Right lobe of liver (tissue), 6 donors: ENCODE data around the gene REST. TPM values are rescaled to one million over a fixed set of nuclear protein-coding genes. Genes with fewer than 3 reads are reported as not detected.
A peak's percentile ranks its signal among the peaks of the same experiment; 100 is the strongest.

ENCODE experiments used
- ATAC-seq, 4 donors: fragments of 200-7000 bp; cut with Tn5 transposase; one replicate each; pipeline ENCODE4 v1.9.1; 2020; ENCODE audit warnings: mild to moderate bottlenecking in 4 of 4, moderate library complexity in 4 of 4
- DNase-seq, 3 donors: peaks; one replicate each; pipeline ENCODE4 v3.0.0-alpha.2; 2020
- H3K27ac ChIP-seq, 3 donors: fragments of 200-600 bp; one replicate each; pipeline ENCODE4 v1.8.0; 2022
- H3K27me3 ChIP-seq, 2 donors: fragments of 200-600 bp; one replicate each; pipeline ENCODE4 v1.8.0; 2022
- H3K36me3 ChIP-seq, 4 donors: fragments of 200-600 bp; sonication (generic) in 1 of 4; one replicate each; pipeline versions ENCODE4 v1.5.1 to v1.8.0; 2017 to 2022; ENCODE audit warnings: control low read depth in 1 of 4
- H3K4me1 ChIP-seq, 4 donors: fragments of 200-600 bp; sonication (generic) in 1 of 4; one replicate each; pipeline versions ENCODE4 v1.5.1 to v1.8.0; 2017 to 2022; ENCODE audit warnings: control low read depth in 1 of 4
- H3K4me3 ChIP-seq, 3 donors: fragments of 200-600 bp; one replicate each; pipeline ENCODE4 v1.8.0; 2022
- H3K9me3 ChIP-seq, 4 donors: fragments of 200-600 bp; sonication (generic) in 1 of 4; one replicate each; pipeline versions ENCODE4 v1.5.1 to v1.8.0; 2017 to 2022; ENCODE audit warnings: control low read depth in 1 of 4
- CTCF ChIP-seq, 4 donors: fragments of 200-600 bp in 3 of 4; fragments of 450-650 bp in 1 of 4; IDR thresholded peaks; one replicate each; pipeline versions ENCODE4 v1.5.1 to v1.8.0; 2016 to 2022; ENCODE audit warnings: antibody characterized with exemption in 4 of 4, mild to moderate bottlenecking in 2 of 4
- POLR2A ChIP-seq: fragments of 450-650 bp; IDR thresholded peaks from one replicate; pipeline ENCODE4 v1.6.1; 2017; ENCODE audit warnings: antibody characterized with exemption, mild to moderate bottlenecking
- WGBS: methylation state at CpG from one replicate; pipeline ENCODE4 v1.1.6; 2018; ENCODE audit warnings: low coverage, low lambda C conversion rate; ENCODE audit not compliant: insufficient coverage; ENCODE audit errors: missing lambda C conversion rate; 5-methylcytosine and 5-hydroxymethylcytosine counted together
- intact Hi-C, 2 donors: fragments of 100-400 bp; cut with DNase I; formaldehyde crosslinking; loops; one replicate each; pipeline versions ENCODE4 v1.11.2 to v1.14.1; 2022
- total RNA-seq, 6 experiments: library from RNA; depleted of rRNA in 2 of 6; stranded (reverse); fragments of >200 nt in 2 of 6; fragmentation: NEBNext Ultra II Directional in 3 of 6; extraction: Animal tissue kit (Norgen Biotek cat#: 25700) in 3 of 6; gene quantifications; one replicate each; pipeline versions ENCODE4 v1.1.0 to v1.2.4, GENCODE V29; 2016 to 2023
- donor health status: DM: no; HTN: yes; CAD: no.
- donor health status: DM: no; HTN: no; CAD: no.
- donor health status: DM: no; HTN: no; CAD: no.
- donor health status: DM: no; HTN: yes; CAD: no.
- donor health status: DM: no; HTN: yes; CAD: no.

The REST gene
- total RNA-seq, 6 experiments from 2014 or later, result 10.6 to 19.3 (median 16.4) TPM

GRCh38 chr4:56906489-56907393 is 959 bp upstream of the REST start:
- Histone ChIP-seq H3K4me1 (peaks cover 0 to 17% (median 0%) of the 10 kb centered on the region in 4 donors), H3K9me3 (no peaks in the 10 kb centered on the region), H3K4me3 (peak overlapping the region; percentile 79 to 96 (median 91)), H3K27ac (no peak overlapping the region), H3K27me3 (no peaks in the 10 kb centered on the region), H3K36me3 (peaks cover 0 to 6% (median 0%) of the 10 kb centered on the region in 4 donors)
- intact Hi-C loops, result no loop called here
- peak in 2 of 3 donors; percentile 24 to 46 for DNase-seq
- no peak for ATAC-seq
- WGBS, result 20% methylated on average over 19 of the region's 19 CpGs
- TF ChIP-seq POLR2A (no peak), CTCF (IDR thresholded peaks at IDR 0.05) (no peak)

- H3K27me3 ChIP-seq, result no peaks in the 10 kb centered on the region
- DNase-seq, result peak; percentile 74 to 83 (median 77)
- intact Hi-C loops, result no loop called here
- H3K4me1 ChIP-seq, result peaks cover 0 to 17% (median 3%) of the 10 kb centered on the region in 4 donors
- WGBS, result 0% methylated on average over 1 of the region's 110 CpGs
- H3K9me3 ChIP-seq, result no peaks in the 10 kb centered on the region
- TF ChIP-seq CTCF (IDR thresholded peaks at IDR 0.05) (peak in 1 of 4 donors; percentile 25), POLR2A (peak; percentile 48)
- H3K27ac ChIP-seq, result peak overlapping the region; percentile 73 to 94 (median 79)
- ATAC-seq, result peak; percentile 69 to 78 (median 74)
- H3K4me3 ChIP-seq, result peak overlapping the region; percentile 79 to 96 (median 91)
- H3K36me3 ChIP-seq, result peaks cover 0 to 6% (median 0%) of the 10 kb centered on the region in 4 donors
These were observed 746 bp downstream of the REST start for GRCh38 chr4:56908206-56909085.

GRCh38 chr4:56909086-56909894 is 1.6 kb downstream of the REST start:
- intact Hi-C loops, result no loop called here
- TF ChIP-seq CTCF (IDR thresholded peaks at IDR 0.05) (no peak), POLR2A (no peak)
- Histone ChIP-seq H3K4me1 (peaks cover 0 to 17% (median 3%) of the 10 kb centered on the region in 4 donors), H3K27ac (peak overlapping the region; percentile 73 to 94 (median 79)), H3K4me3 (peak overlapping the region; percentile 79 to 96 (median 91)), H3K9me3 (no peaks in the 10 kb centered on the region), H3K27me3 (no peaks in the 10 kb centered on the region), H3K36me3 (peaks cover 0 to 6% (median 0%) of the 10 kb centered on the region in 4 donors)
- DNase-seq (peak; percentile 51 to 72 (median 58)), ATAC-seq (peak; percentile 23 to 43 (median 32))
- 1% methylated on average over 23 of the region's 41 CpGs for WGBS
